GM19372 (cell line): ENCODE data around the gene HCST.
"Not testable (repeated sequence)": the region's sequence is repeated elsewhere in the genome, so short reads cannot be mapped to it uniquely, and the experiment has no call there.

ENCODE experiments used
- ATAC-seq: cut with Tn5 transposase; IDR thresholded peaks from one replicate; pipeline ENCODE4 v1.9.1; 2021; ENCODE audit warnings: mild to moderate bottlenecking, low read depth, moderate library complexity; ENCODE audit not compliant: unreplicated experiment

HCST gene, protein sequence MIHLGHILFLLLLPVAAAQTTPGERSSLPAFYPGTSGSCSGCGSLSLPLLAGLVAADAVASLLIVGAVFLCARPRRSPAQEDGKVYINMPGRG

DNA sequence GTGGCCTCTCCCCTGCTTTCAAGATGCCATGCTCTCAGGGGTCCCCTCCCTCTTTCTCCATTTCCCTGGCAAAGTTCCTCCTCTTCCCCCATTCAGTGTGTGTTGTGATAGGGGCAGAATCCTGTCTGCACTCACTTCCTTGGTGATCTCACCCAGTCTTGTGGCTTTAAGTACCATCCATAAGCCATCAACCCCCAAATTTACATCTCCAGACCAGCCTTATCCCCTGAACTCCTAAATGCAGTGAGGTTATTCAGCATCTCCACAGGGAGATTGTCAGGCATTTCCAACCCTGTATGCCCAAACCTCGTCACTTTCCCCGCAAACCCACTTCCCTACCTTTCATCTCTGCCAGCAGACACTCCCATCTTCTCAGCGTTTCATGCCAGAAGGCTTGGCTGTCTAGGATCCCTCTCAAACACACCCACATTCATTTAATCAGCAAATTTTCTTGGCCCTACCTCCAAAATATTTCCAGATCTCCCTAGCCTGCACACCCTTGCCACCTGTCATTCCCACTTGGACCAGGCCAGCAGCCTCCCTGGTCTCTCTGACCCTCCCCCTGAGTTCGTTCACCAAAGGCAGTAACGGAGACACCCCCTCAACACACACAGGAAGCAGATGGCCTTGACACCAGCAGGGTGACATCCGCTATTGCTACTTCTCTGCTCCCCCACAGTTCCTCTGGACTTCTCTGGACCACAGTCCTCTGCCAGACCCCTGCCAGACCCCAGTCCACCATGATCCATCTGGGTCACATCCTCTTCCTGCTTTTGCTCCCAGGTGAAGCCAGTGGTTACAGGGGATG is at the start of gene HCST:
TSS of gene HCST (plus strand) at position 676 of the 808 bp plus-strand sequence. CDS start at position 741, 65 bp downstream.
- no peak for ATAC-seq

DNA sequence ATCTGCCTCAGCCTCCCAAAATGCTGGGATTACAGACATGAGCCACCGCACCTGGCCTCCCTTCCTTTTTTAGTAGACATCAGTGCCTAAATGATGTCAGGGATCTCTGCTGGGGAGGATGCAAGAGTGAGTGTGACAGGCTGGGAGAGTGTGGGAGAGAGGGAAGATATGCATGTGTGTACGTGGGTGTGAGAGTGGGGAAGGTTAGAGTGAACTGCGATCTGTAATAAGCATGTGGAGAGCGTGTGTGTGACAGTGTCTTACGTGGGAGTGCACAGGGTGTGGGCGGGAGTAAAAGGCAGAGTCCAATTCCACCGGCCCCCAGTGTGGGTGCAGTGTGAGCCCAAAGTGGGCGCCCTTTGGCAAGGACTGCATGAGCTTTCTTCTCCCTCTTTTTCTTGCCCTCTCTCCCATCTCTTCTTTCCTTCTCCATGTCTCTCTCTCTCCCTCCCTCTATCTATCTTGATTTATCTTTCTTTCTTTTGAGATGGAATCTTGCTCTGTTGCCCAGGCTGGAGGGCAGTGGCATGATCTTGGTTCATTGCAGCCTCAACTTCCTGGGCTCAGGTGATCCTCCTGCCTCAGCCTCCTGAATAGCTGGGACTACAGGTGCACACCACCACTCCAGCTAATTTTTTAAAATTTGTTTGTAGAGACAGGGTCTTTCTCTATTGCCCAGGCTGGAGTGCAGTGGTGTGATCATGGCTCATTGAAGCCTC is 49.1 kb upstream of the HCST start:
- ATAC-seq, result no peak

DNA sequence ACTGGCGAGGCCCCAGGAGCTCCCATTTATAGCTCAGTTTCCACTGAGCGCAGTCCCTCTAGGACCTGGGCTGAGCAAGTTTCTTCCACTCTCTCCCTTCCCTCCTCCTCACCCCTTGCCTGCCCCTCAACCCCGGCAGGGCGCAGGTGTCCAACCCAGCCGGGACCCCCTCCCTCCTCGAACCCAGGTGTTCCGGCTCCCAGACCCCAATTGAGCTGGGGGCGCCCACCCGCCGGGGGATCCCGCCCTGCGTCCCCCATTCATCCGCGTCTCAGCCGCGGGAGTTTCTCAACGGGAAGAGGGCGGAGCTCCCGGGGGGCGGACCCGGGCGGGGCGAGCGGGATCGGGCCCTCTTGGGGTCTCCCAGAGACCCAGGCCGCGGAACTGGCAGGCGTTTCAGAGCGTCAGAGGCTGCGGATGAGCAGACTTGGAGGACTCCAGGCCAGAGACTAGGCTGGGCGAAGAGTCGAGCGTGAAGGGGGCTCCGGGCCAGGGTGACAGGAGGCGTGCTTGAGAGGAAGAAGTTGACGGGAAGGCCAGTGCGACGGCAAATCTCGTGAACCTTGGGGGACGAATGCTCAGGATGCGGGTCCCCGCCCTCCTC is 45.7 kb upstream of the HCST start, which contains the start of gene KIRREL2:
TSS of gene KIRREL2 (plus strand) at position 366 of the 604 bp plus-strand sequence. CDS start at position 575, 209 bp downstream.
- no peak for ATAC-seq

DNA sequence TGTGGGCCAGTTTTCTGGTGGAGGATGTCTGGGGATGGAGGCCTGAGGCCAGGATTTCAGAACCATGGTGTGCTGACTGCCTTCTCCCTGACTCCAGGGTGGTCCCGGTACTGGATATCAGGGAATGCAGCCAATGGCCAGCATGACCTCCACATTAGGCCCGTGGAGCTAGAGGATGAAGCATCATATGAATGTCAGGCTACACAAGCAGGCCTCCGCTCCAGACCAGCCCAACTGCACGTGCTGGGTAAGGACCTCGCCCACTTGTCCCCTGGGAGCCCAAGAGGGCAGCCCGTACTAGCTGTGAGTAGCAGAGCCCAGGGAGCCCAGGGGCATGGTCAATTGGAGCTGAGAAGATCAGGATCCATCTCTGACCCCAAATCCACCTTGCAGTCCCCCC is 44.0 kb upstream of the HCST start:
- ATAC-seq, result no peak

DNA sequence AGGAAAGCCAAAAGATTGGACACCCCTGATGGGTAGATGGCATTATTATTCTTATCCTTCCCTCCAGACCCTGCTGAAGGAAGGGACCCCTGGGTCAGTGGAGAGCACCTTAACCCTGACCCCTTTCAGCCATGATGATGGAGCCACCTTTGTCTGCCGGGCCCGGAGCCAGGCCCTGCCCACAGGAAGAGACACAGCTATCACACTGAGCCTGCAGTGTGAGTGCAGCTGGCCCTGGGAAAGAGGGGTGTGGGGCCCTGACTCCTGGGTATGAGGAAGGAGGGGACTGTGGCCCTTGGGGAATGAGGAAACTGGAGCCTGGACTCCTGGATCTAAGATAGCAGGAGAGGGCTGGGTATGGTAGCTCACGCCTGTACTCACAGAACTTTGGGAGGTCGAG is 42.9 kb upstream of the HCST start:
- no peak for ATAC-seq

DNA sequence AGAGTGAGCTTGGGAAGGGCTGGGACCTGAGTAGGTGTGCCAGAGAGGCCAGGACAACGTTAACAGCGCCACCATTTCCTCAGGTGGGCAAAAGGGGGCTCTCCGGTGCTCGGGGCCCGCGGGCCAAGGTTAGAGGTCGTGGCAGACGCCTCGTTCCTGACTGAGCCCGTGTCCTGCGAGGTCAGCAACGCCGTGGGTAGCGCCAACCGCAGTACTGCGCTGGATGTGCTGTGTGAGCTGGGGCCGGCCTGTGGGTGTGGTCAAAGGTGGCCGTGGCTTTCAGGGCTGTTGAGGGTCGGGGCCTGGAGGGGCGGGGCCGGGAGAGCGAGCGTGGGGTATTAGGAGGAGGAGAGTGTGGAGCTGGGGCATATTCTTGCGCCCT is 41.9 kb upstream of the HCST start:
- no peak for ATAC-seq

DNA sequence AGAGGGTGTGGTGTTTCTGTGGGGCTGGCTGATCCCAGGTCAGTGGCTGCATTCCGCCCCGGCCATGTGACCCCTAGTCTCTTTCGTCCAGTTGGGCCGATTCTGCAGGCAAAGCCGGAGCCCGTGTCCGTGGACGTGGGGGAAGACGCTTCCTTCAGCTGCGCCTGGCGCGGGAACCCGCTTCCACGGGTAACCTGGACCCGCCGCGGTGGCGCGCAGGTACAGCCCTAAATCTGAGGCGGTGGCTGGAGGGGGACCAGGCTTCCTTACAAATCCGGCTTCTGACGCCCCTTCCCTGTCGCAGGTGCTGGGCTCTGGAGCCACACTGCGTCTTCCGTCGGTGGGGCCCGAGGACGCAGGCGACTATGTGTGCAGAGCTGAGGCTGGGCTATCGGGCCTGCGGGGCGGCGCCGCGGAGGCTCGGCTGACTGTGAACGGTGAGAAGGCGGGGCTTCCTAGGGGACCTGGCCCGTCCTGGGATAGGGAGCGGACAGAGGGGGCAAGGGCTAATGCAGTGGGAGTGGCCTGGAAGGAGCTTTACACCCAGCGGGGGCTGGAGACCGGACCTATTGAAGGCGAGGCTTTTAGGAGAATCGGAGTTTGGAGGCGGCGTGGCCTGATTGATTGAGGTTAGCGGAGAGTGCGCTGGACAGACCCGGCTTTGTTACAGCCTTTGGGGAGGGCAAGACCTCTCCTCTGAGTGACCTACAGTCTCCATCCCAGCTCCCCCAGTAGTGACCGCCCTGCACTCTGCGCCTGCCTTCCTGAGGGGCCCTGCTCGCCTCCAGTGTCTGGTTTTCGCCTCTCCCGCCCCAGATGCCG is 41.3 kb upstream of the HCST start:
- ATAC-seq, result no peak

DNA sequence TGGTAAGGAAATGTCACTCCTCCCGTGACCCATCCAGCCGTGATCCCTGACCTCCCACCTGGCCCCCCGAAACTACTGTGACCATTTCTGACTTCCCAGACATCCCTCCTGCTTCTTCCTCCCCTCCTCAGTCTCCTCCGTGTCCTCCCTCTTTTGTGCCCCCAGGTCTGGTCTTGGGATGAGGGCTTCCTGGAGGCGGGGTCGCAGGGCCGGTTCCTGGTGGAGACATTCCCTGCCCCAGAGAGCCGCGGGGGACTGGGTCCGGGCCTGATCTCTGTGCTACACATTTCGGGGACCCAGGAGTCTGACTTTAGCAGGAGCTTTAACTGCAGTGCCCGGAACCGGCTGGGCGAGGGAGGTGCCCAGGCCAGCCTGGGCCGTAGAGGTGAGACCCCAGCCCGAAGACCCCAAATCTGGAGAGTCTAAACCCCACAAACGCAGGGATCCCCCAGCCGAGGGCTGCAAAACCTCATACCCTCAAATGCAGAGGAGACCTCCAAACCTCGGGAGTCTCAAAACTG is 40.6 kb upstream of the HCST start:
- ATAC-seq, result no peak

DNA sequence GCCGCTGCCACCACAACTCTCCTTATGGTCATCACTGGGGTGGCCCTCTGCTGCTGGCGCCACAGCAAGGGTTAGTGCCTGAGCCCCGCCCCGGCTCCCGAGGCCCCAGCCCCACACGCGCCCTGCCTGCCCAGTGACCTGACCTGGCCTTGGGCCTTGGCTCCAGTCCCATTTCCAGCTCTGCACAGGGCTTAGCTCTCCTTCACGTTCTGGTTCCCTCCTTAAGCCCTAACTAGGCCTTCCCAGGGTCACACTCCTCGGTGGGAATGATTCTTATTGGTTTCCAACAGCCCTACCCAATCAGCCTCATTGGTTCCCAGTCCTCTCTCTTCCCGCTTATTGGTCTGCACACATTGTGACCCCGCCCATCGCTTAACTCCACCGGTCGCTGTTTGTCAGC is 39.8 kb upstream of the HCST start:
- no peak for ATAC-seq

DNA sequence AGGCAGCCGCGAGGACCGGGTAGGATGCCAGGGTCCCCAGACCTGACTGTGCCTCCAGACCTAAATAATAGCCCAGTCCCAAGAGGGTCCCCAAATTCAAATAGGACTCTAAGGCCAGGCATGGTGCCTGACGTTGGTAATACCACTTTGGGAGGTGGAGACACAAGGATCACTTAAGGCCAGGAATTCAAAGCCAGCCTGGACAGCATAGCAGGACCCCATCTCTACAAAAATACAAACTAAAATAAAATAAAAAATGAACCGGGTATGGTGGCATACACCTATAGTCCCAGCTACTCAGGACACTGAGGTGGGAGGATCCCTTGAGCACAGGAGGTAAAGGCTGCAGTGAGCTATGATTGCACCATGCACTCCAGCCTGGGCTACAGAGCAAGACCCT is 39.3 kb upstream of the HCST start:
- no peak for ATAC-seq

DNA sequence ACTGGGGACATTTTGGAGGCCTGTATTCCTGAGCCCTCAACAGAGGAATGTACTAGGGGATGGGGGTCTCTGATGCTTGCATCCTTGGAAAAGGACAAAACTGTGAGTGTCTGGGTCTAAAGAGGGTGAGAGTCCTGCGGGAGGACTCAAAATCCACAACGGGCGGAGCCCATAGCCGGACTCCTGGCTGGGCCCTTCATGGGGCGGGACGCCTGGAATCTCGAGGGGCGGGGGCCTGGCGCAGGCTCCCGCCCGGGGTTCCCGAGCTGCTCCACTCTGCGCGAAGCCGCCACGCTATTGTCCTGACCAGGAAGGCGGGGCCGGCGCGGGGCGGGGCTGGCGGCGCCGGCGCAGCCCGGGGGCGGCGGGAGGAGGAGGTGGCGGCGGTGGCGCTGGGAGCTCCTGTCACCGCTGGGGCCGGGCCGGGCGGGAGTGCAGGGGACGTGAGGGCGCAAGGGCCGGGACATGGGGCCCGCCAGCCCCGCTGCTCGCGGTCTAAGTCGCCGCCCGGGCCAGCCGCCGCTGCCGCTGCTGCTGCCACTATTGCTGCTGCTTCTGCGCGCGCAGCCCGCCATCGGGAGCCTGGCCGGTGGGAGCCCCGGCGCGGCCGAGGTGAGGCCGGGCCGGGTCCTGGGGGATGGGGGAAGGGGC is 34.0 kb upstream of the HCST start, which contains the start of gene APLP1:
TSS of gene APLP1 (plus strand) at position 403 of the 651 bp plus-strand sequence. CDS start at position 466, 63 bp downstream.
- ATAC-seq, result no peak

DNA sequence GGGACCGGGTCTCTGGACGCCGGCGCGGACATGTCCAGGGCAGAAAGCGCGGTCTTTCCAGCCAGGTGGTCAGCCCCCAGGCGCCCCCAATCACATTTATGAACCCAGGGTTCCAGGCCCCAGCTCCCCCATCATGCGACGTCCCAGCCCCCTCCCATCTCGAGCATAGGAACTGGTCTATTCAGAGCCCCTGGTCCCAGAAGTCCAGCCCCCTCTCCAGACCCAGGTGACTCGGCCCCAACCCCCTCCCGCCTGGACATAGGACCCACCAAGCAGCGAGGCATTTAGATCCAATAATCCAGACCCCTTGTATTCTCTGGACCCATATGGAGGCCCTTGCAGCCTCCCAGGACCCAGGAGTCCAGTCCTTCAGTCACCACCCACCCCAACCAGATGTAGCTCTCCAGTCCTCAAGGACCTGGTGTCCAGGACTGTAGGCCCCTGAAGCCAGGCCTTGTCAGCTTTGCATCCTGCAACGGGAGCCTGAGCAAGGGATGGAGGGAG is 33.5 kb upstream of the HCST start:
- no peak for ATAC-seq

DNA sequence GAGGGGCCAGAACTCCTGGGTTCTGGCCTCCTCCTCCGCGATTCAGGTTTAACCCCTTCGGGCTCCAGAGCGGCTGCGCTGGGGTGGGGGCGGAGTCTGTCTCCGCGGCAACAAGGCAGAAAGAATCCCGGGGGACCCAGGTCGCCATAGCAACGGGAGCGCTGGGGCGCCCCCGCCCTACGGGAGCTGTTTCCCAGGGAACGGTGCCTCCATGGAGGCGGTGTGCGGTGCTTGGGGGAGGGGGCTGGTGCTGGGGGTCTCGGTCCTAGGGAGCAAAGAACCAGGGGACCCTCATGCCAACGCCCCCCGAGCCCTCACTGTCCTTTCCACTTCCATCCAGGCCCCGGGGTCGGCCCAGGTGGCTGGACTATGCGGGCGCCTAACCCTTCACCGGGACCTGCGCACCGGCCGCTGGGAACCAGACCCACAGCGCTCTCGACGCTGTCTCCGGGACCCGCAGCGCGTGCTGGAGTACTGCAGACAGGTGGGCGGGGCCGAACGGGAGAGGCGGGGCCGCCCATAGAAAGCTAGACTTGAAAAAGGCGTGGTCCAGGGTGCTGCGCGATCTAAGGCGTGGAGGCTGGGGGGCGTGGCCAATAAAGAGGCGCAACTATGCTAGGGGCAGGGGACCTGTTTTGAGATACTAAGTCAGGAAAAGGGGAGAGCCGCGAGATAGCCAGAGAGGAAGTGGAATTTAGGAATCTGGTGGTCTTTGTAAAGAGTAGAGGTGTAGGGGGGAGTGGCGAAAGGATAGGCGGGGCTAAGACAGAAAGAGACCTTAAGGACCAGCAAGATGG is 32.8 kb upstream of the HCST start:
- no peak for ATAC-seq

DNA sequence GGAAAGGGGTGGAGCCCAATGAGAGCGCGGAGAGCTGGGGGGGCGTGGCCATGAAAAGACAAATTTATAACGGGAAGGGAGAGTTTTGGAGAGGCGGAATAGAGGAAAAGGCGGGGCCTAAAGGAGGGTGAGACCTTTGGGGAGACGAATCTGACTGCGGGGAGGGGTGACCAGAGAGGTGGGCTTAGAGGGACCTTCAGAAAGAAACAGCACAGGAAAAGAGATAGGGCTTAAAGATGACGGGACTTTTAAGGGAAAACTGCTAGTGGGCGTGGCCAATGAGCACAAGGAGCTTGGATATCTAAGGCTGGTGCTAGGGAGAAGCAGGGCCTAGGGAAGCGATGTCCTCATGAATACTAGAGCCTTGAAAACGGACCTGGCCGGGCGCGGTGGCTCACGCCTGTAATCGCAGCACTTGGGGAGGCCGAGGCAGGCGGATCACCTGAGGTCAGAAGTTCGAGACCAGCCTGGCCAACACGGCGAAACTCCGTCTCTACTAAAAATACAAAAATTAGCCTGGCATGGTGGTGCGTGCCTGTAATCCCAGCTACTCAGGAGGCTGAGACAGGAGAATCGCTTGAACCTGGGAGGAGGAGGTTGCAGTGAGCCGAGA is 32.1 kb upstream of the HCST start:
- ATAC-seq, result not testable (repeated sequence)

DNA sequence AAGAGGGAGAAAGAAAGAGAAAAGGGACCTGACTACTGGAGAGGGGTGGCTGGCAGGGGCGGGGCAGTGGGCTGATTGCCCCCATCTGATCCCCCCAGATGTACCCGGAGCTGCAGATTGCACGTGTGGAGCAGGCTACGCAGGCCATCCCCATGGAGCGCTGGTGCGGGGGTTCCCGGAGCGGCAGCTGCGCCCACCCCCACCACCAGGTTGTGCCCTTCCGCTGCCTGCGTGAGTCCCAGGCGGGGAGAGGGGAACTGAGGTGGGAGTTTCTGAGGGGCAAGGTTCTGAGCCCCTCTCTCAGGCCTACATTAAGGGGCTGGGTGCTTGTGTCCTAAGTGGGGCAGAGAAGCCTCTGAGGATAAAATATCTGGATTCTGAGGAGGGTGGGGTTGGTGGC is 31.5 kb upstream of the HCST start:
- ATAC-seq, result no peak

DNA sequence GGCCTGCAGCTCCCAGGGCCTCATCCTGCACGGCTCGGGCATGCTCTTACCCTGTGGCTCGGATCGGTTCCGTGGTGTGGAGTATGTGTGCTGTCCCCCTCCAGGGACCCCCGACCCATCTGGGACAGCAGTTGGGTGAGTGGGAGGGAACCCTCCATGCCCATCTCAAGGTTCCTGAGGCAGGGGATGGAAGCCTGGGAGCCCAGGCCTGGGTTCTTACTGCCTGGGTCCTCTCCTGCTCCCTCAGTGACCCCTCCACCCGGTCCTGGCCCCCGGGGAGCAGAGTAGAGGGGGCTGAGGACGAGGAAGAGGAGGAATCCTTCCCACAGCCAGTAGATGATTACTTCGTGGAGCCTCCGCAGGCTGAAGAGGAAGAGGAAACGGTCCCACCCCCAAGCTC is 30.7 kb upstream of the HCST start:
- no peak for ATAC-seq

DNA sequence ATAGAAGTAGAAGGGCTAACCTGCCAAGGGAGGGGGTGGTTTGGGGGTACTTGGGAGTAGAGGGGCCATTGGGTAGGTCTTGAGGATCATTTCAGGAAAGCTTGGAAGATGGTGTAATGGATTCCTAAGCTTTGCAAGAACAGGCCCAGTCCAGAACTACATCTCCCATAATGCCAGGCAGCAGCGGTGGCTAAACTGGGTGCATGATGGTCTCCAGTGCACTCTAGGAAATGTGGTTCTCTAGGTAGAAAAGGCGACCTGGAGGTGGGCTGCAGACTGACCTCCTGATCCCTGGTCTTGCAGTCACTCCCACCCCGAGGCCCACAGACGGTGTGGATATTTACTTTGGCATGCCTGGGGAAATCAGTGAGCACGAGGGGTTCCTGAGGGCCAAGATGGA is 30.1 kb upstream of the HCST start:
- no peak for ATAC-seq

DNA sequence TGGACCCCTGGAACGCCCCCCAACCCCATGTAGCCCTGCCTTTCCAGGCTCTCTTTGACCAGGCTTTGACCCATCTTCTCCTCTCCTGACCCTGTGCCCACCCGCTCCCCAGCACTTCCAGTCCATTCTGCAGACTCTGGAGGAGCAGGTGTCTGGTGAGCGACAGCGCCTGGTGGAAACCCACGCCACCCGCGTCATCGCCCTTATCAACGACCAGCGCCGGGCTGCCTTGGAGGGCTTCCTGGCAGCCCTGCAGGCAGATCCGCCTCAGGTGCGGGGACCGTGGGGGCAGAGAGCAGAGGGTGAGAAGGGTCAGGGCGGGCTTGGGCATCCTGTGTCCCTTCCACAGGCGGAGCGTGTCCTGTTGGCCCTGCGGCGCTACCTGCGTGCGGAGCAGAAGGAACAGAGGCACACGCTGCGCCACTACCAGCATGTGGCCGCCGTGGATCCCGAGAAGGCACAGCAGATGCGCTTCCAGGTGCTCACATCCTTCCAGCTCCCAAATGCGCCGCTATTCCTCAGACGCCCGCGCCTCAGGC is 27.9 kb upstream of the HCST start:
- no peak for ATAC-seq
